ENCODE data around the gene MYO10.

MYO10 gene

GRCh38 chr5:16626696-16627264 lies 309.3 kb downstream of the MYO10 start:
- no peak for FAIRE-seq

GRCh38 chr5:16625096-16625495 lies 311.0 kb downstream of the MYO10 start:
- DNase-seq (ENCODE audit: low spot score): no peak
- FAIRE-seq: no peak

More at GRCh38 chr5:16626696-16627264, 309.3 kb downstream of the MYO10 start:
- DNase-seq (ENCODE audit: low spot score): no peak

- FAIRE-seq (no peak), DNase-seq (ENCODE audit: low spot score) (no peak)
These were observed 317.0 kb downstream of the MYO10 start for GRCh38 chr5:16619136-16619535.

- DNase-seq (ENCODE audit: low spot score): no peak
- no peak for FAIRE-seq
These were observed 317.8 kb downstream of the MYO10 start for GRCh38 chr5:16618138-16618897.

- DNase-seq (ENCODE audit: low spot score) (no peak), FAIRE-seq (no peak)
These were observed 318.7 kb downstream of the MYO10 start for GRCh38 chr5:16617274-16617968.

- peak; percentile 84 for FAIRE-seq
- DNase-seq (ENCODE audit: low spot score): peak; percentile 85
These were observed 319.4 kb downstream of the MYO10 start, which contains the start of gene RETREG1 for GRCh38 chr5:16616536-16617273. TSS of gene RETREG1 (minus strand) at chr5:16616997. CDS start at chr5:16616971, 26 bp downstream.

- no peak for FAIRE-seq
- no peak for DNase-seq (ENCODE audit: low spot score)
These were observed 320.1 kb downstream of the MYO10 start for GRCh38 chr5:16615741-16616535.

GRCh38 chr5:16612007-16612406 lies 324.1 kb downstream of the MYO10 start:
- no peak for FAIRE-seq
- no peak for DNase-seq (ENCODE audit: low spot score)

All from urothelium cell line (cell line).